Panc1 (cell line): ENCODE measurements around the gene DST. TPM values are rescaled to one million over a fixed set of nuclear protein-coding genes. Genes with fewer than 3 reads are reported as not detected.
A peak's percentile ranks its signal among the peaks of the same experiment; 100 is the strongest.

ENCODE experiments used
- ATAC-seq: fragments of 200-7000 bp; cut with Tn5 transposase; 2 replicates; pipeline ENCODE4 v1.9.1; 2020; ENCODE audit warnings: mild to moderate bottlenecking, moderate library complexity
- BruUV-seq: library from RNA; stranded (reverse); fragments of 400-500 nt; replicated peaks from 2 replicates; lab custom pipeline; 2021; lab: Mats Ljungman, UMichigan
- CTCF ChIA-PET: fragments of 300-600 bp; sonication (Branson Sonifier 250); formaldehyde crosslinking; loops from one replicate; lab custom pipeline; 2022; ENCODE audit warnings: antibody characterized with exemption; lab: Charles Lee
- POLR2A ChIA-PET: fragments of 300-600 bp; sonication (Branson Sonifier 250); formaldehyde crosslinking; loops from one replicate; lab custom pipeline; 2022; ENCODE audit warnings: antibody characterized with exemption; lab: Charles Lee
- DNase-seq: peaks from one replicate; pipeline ENCODE4 v3.0.0-alpha.2; 2010; ENCODE audit warnings: low read depth, low spot score
- H3K27ac ChIP-seq: 2 replicates; pipeline ENCODE4 v1.5.1; 2011; ENCODE audit warnings: mild to moderate bottlenecking, low read length, inconsistent platforms
- H3K27me3 ChIP-seq: fragments of 200-500 bp; sonication (Bioruptor generic); 2 replicates; pipeline ENCODE4 v1.6.0; 2014; ENCODE audit warnings: low read length, inconsistent platforms; ENCODE audit not compliant: control insufficient read depth, insufficient read depth
- H3K36me3 ChIP-seq: fragments of 200-500 bp; sonication (Bioruptor generic); 2 replicates; pipeline ENCODE4 v1.5.1; 2014; ENCODE audit warnings: inconsistent platforms, mild to moderate bottlenecking, low read length, moderate library complexity; ENCODE audit not compliant: control insufficient read depth, insufficient read depth
- H3K4me1 ChIP-seq: 2 replicates; pipeline ENCODE4 v1.5.1; 2011; ENCODE audit warnings: inconsistent platforms, mild to moderate bottlenecking, low read length, moderate library complexity; ENCODE audit not compliant: control insufficient read depth, insufficient read depth
- H3K4me3 ChIP-seq, 2 experiments: 2 replicates each; pipeline ENCODE4 v1.5.1; 2011 to 2012; ENCODE audit warnings: low read depth in 2 of 2, low read length in 2 of 2, mild to moderate bottlenecking in 2 of 2, inconsistent platforms in 1 of 2, moderate library complexity in 1 of 2
- H3K9me3 ChIP-seq: fragments of 200-500 bp; sonication (Bioruptor generic); 2 replicates; pipeline ENCODE4 v1.5.1; 2014; ENCODE audit warnings: low read depth, mild to moderate bottlenecking, inconsistent platforms, low read length, moderate library complexity; ENCODE audit not compliant: control insufficient read depth, insufficient read depth
- POLR2AphosphoS5 ChIP-seq: IDR thresholded peaks from 2 replicates; pipeline ENCODE4 v1.6.1; 2012; ENCODE audit warnings: mild to moderate bottlenecking, low read depth, low read length, moderate library complexity
- SIN3A ChIP-seq: IDR thresholded peaks from 2 replicates; pipeline ENCODE4 v1.6.1; 2012; ENCODE audit warnings: low read depth, mild to moderate bottlenecking, low read length, moderate library complexity, borderline replicate concordance; ENCODE audit not compliant: insufficient read depth
- TCF7L2 ChIP-seq: IDR thresholded peaks from 2 replicates; pipeline ENCODE4 v1.6.1; 2011; ENCODE audit warnings: mild to moderate bottlenecking, low read depth, low read length, inconsistent platforms
- in situ Hi-C: cut with HindIII; loops from 2 replicates; pipeline ENCODE4 v1.10.0; 2016; ENCODE audit warnings: low sequenced_read_pairs, low pct_unique_long_range_greater_than_20kb
- intact Hi-C: fragments of 100-400 bp; cut with micrococcal nuclease; formaldehyde crosslinking; loops from one replicate; pipeline ENCODE4 v1.10.0; 2022; ENCODE audit not compliant: unreplicated experiment
- total RNA-seq: library from RNA; stranded (reverse); gene quantifications from one replicate; pipeline ENCODE4 v1.2.1, GENCODE V29; 2021; ENCODE audit not compliant: unreplicated experiment
- TF ChIP-seq, protein P1 (sequence below), 2 experiments: IDR thresholded peaks; 2 replicates each; pipeline ENCODE4 v1.6.1; 2011 to 2012; ENCODE audit warnings: low read depth in 2 of 2, control low read depth in 1 of 2, low read length in 1 of 2, mild to moderate bottlenecking in 1 of 2, moderate library complexity in 1 of 2; ENCODE audit not compliant: insufficient read depth in 1 of 2
- TF ChIP-seq, protein P2 (sequence below): fragments of 450-650 bp; IDR thresholded peaks from 2 replicates; pipeline ENCODE4 v1.5.1; 2017; ENCODE audit warnings: mild to moderate bottlenecking

The DST gene
- total RNA-seq, 1 experiment from 2014 or later, result 230 TPM

DNA sequence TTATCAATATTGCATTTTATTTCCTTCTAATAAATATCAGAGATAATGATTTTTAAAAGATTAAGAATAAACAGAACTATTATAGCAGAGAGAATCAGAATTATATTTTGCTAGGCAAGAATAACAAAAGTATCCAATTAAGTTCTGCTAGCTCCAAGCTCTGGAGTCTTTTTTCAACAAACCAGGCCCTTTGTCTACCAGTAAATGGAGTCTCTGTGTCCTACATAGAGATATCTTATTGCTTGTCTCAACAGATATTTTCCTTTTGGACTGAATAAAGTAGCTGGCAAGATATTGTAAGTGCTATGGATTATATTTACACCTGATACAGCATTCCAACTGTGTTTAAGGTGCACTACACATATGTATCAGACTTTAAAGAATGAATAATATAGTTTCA, 107.1 kb downstream of the DST start:
- H3K27me3 ChIP-seq, result no peaks in the 10 kb centered on the region
- no peak for DNase-seq
- no peak overlapping the region for H3K27ac ChIP-seq
- ChIA-PET CTCF (no interaction called here), POLR2A (no interaction called here)
- no TSS peak for BruUV-seq
- H3K4me3 ChIP-seq, result no peak overlapping the region
- TF ChIP-seq POLR2AphosphoS5 (no peak), SIN3A (no peak), TCF7L2 (no peak)
- TF ChIP-seq, protein P1, sequence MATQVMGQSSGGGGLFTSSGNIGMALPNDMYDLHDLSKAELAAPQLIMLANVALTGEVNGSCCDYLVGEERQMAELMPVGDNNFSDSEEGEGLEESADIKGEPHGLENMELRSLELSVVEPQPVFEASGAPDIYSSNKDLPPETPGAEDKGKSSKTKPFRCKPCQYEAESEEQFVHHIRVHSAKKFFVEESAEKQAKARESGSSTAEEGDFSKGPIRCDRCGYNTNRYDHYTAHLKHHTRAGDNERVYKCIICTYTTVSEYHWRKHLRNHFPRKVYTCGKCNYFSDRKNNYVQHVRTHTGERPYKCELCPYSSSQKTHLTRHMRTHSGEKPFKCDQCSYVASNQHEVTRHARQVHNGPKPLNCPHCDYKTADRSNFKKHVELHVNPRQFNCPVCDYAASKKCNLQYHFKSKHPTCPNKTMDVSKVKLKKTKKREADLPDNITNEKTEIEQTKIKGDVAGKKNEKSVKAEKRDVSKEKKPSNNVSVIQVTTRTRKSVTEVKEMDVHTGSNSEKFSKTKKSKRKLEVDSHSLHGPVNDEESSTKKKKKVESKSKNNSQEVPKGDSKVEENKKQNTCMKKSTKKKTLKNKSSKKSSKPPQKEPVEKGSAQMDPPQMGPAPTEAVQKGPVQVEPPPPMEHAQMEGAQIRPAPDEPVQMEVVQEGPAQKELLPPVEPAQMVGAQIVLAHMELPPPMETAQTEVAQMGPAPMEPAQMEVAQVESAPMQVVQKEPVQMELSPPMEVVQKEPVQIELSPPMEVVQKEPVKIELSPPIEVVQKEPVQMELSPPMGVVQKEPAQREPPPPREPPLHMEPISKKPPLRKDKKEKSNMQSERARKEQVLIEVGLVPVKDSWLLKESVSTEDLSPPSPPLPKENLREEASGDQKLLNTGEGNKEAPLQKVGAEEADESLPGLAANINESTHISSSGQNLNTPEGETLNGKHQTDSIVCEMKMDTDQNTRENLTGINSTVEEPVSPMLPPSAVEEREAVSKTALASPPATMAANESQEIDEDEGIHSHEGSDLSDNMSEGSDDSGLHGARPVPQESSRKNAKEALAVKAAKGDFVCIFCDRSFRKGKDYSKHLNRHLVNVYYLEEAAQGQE (IDR thresholded peaks at IDR 0.05; ENCODE audit: insufficient read depth in 1 of 2, low read depth in 2 of 2, low read length in 1 of 2), result no peak
- TF ChIP-seq, protein P2, sequence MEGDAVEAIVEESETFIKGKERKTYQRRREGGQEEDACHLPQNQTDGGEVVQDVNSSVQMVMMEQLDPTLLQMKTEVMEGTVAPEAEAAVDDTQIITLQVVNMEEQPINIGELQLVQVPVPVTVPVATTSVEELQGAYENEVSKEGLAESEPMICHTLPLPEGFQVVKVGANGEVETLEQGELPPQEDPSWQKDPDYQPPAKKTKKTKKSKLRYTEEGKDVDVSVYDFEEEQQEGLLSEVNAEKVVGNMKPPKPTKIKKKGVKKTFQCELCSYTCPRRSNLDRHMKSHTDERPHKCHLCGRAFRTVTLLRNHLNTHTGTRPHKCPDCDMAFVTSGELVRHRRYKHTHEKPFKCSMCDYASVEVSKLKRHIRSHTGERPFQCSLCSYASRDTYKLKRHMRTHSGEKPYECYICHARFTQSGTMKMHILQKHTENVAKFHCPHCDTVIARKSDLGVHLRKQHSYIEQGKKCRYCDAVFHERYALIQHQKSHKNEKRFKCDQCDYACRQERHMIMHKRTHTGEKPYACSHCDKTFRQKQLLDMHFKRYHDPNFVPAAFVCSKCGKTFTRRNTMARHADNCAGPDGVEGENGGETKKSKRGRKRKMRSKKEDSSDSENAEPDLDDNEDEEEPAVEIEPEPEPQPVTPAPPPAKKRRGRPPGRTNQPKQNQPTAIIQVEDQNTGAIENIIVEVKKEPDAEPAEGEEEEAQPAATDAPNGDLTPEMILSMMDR, result no peak
- peaks cover 38% of the 10 kb centered on the region for H3K36me3 ChIP-seq
- no peaks in the 10 kb centered on the region for H3K9me3 ChIP-seq
- in situ Hi-C loops, result no loop called here
- H3K4me1 ChIP-seq, result peaks cover 15% of the 10 kb centered on the region
- ATAC-seq, result no peak
- intact Hi-C loops, result no loop called here

DNA sequence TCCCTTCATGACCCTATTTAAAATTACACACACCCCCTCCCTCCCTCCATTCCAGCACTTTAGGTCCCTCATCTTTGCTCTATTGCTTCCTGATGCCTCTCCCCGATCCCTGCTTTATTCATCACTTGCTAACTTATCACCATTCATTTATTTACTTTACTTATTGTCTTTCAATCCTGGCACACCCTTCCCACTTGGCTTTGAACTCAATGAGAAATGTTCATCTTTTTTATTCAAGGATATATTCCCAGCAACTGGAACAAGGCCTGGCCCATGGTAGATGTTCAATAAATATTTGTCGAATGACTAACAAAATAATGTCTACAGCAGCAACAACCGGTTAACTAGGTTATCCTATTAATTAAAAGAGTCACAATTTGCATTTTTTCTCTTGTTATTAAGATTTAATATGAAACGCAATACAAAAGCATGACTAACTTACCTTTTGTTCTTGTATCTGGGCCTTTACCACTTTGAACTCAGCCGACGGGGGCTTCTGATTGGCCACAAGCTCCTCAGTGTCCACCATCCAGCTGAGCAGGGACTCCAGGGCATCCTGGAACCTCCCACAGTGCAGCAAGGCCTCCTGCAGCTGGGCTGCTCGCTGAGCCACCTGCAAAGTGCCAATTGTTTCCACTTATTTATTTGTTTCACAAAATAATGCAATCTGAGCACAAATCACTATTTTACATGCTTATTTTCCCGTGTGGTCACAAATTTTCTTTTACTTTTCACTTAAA, 107.8 kb downstream of the DST start:
- Histone ChIP-seq H3K27ac (no peak overlapping the region), H3K4me1 (peaks cover 7% of the 10 kb centered on the region), H3K36me3 (peaks cover 45% of the 10 kb centered on the region), H3K27me3 (no peaks in the 10 kb centered on the region), H3K9me3 (no peaks in the 10 kb centered on the region), H3K4me3 (no peak overlapping the region)
- TSS peak; percentile 4 for BruUV-seq
- intact Hi-C loops (no loop called here), in situ Hi-C loops (no loop called here)
- ATAC-seq (0 out of 2 replicates have a peak, but pooled peaks have one; percentile 54), DNase-seq (no peak)
- CTCF ChIA-PET, result no interaction called here
- TF ChIP-seq SIN3A, result no peak
- TF ChIP-seq, protein P1 (IDR thresholded peaks at IDR 0.05; ENCODE audit: insufficient read depth in 1 of 2, low read depth in 2 of 2, low read length in 1 of 2), result no peak
- TF ChIP-seq, protein P2, result no peak
- TF ChIP-seq POLR2AphosphoS5, result no peak
- TF ChIP-seq TCF7L2, result no peak
- POLR2A ChIA-PET, result no interaction called here
